Measurements from ENCODE around the gene PLXNA4. TPM values are rescaled to one million over a fixed set of nuclear protein-coding genes. Genes with fewer than 3 reads are reported as not detected.
A peak's percentile ranks its signal among the peaks of the same experiment; 100 is the strongest.

The PLXNA4 gene
- total RNA-seq, 4 donors from 2014 or later, result 5.1 to 7.0 (median 5.3) TPM

GRCh38 chr7:132485136-132485535 lies 91.1 kb downstream of the PLXNA4 start:
- 61 to 63% methylated on average over 6 of the region's 6 CpGs for WGBS, 2 donors
- intact Hi-C loops (cut with DNase I; ENCODE audit: low total_unique reads), result no loop called here
- H3K4me3 ChIP-seq (ENCODE audit: low read depth, poor library complexity, severe bottlenecking), result no peak overlapping the region
- TF ChIP-seq CTCF (IDR thresholded peaks at IDR 0.05) (no peak), POLR2A (IDR thresholded peaks at IDR 0.05) (no peak)
- DNase-seq (ENCODE audit: low spot score in 2 of 2), result no peak

- 92 to 94% methylated on average over 8 of the region's 8 CpGs for WGBS, 2 donors
- intact Hi-C loops (cut with DNase I; ENCODE audit: low total_unique reads), result no loop called here
- no peak for TF ChIP-seq CTCF (IDR thresholded peaks at IDR 0.05)
- TF ChIP-seq POLR2A (IDR thresholded peaks at IDR 0.05), result no peak
- no peak for DNase-seq (ENCODE audit: low spot score in 2 of 2)
- H3K4me3 ChIP-seq (ENCODE audit: low read depth, poor library complexity, severe bottlenecking), result no peak overlapping the region
Observed at GRCh38 chr7:132482866-132483265, 93.4 kb downstream of the PLXNA4 start.

GRCh38 chr7:132480534-132480933 lies 95.7 kb downstream of the PLXNA4 start:
- WGBS, 2 donors, result 54 to 63% methylated on average over 9 of the region's 9 CpGs
- intact Hi-C loops (cut with DNase I; ENCODE audit: low total_unique reads), result no loop called here
- TF ChIP-seq POLR2A (IDR thresholded peaks at IDR 0.05) (no peak), CTCF (IDR thresholded peaks at IDR 0.05) (no peak)
- peak in 1 of 2 donors; percentile 89 for DNase-seq (ENCODE audit: low spot score in 2 of 2)
- H3K4me3 ChIP-seq (ENCODE audit: low read depth, poor library complexity, severe bottlenecking), result no peak overlapping the region

DNA sequence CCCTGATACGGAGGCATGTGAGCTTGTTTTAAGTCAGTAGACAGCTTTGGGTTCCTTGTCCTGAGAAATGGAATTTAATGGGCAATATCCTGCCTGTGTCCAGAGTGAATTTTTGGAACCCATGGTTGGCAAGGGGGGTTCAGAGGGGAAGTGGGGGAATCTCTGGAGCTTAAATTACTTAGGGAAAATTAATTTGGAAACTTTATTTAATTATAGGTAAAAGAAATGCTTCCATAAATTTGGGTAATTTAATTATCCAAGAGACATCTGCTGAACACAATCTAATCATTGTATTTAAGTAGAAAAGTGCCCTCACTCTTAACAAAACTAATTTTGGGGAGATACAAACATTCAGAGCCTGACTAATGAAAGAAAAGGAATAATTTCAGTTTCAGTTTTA lies 99.7 kb downstream of the PLXNA4 start:
- intact Hi-C loops (cut with DNase I; ENCODE audit: low total_unique reads), result no loop called here
- no peak for DNase-seq (ENCODE audit: low spot score in 2 of 2)
- WGBS, 2 donors, result 56 to 67% methylated on average over 1 of the region's 1 CpG
- TF ChIP-seq POLR2A (IDR thresholded peaks at IDR 0.05) (no peak), CTCF (IDR thresholded peaks at IDR 0.05) (no peak)
- H3K4me3 ChIP-seq (ENCODE audit: low read depth, poor library complexity, severe bottlenecking), result no peak overlapping the region

GRCh38 chr7:132475669-132476116 lies 100.6 kb downstream of the PLXNA4 start:
- intact Hi-C loops (cut with DNase I; ENCODE audit: low total_unique reads), result no loop called here
- 41 to 43% methylated on average over 8 of the region's 8 CpGs for WGBS, 2 donors
- H3K4me3 ChIP-seq (ENCODE audit: low read depth, poor library complexity, severe bottlenecking), result no peak overlapping the region
- DNase-seq (ENCODE audit: low spot score in 2 of 2), result no peak
- TF ChIP-seq CTCF (IDR thresholded peaks at IDR 0.05) (no peak), POLR2A (IDR thresholded peaks at IDR 0.05) (no peak)

DNA sequence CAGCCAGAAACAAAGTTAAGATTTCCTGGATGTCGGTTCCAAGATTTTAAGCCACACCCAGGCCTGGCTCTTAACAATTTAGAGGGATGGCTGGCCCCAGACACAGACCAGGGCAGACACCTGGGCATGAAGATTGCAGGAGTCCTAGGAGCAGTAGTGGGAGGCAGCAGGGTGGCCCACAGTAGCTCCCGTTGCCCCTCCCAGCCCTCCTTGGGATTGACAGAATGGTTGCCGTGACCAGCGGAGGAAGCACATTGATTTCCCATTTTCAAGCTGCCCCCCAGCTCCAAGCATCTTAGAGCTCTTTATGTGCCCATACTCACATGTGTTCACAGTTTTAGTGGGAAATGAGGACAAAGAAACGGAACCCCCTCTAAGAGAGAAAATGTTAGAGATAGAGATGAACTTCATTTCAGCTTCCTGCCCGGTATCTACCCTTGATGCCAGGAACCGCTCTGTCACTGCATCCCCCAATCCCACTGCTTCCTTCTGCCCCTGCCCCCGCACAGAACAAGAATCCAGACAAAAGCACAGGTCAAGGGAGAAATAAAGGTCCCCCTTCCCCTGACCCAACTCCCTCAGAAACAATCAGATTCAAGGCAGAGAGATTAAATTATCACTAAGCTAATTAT lies 101.1 kb downstream of the PLXNA4 start:
- no peak overlapping the region for H3K4me3 ChIP-seq (ENCODE audit: low read depth, poor library complexity, severe bottlenecking)
- intact Hi-C loops (cut with DNase I; ENCODE audit: low total_unique reads), result no loop called here
- WGBS, 2 donors, result 27 to 52% methylated on average over 8 of the region's 8 CpGs
- TF ChIP-seq POLR2A (IDR thresholded peaks at IDR 0.05), result no peak
- no peak for TF ChIP-seq CTCF (IDR thresholded peaks at IDR 0.05)
- no peak for DNase-seq (ENCODE audit: low spot score in 2 of 2)

Measured in lower leg skin (tissue), 4 donors.